ENCODE measurements around the gene MCM5. TPM values are rescaled to one million over a fixed set of nuclear protein-coding genes. Genes with fewer than 3 reads are reported as not detected.

MCM5 gene
- total RNA-seq, 1 donor from 2014 or later, result 12.8 TPM

- Histone ChIP-seq H3K4me3 (ENCODE audit: insufficient read depth, low read depth, low read length) (no peak overlapping the region), H3K4me2 (ENCODE audit: low read length) (no peak overlapping the region), H3K36me3 (ENCODE audit: insufficient read depth, low read length) (no peaks in the 10 kb centered on the region), H3K4me1 (ENCODE audit: insufficient read depth, low read length) (peaks cover under 1% of the 10 kb centered on the region), H3K27ac (ENCODE audit: low read depth, low read length) (no peak overlapping the region), H3K9me3 (ENCODE audit: insufficient read depth, low read depth, low read length) (no peaks in the 10 kb centered on the region), H3K27me3 (ENCODE audit: insufficient read depth, low read length) (no peaks in the 10 kb centered on the region), H4K20me1 (ENCODE audit: insufficient read depth, low read length) (no peaks in the 10 kb centered on the region), H3K79me2 (ENCODE audit: insufficient read depth, low read length) (no peaks in the 10 kb centered on the region), H3K9ac (ENCODE audit: low read length) (no peak overlapping the region), H2AFZ (ENCODE audit: low read depth, low read length) (no peak overlapping the region)
- no peak overlapping the region for H3K4me3 Mint-ChIP-seq (ENCODE audit: unreplicated experiment)
- no peaks in the 10 kb centered on the region for H3K9me3 Mint-ChIP-seq (ENCODE audit: unreplicated experiment)
- FAIRE-seq (no peak), DNase-seq (ENCODE audit: low read depth) (no peak)
- no peaks in the 10 kb centered on the region for H3K4me1 Mint-ChIP-seq (ENCODE audit: low read depth, unreplicated experiment)
- no peaks in the 10 kb centered on the region for H3K27me3 Mint-ChIP-seq (ENCODE audit: low read depth, unreplicated experiment)
- no peak for TF ChIP-seq EZH2 (IDR thresholded peaks at IDR 0.05; ENCODE audit: insufficient read depth, low read length)
- TF ChIP-seq, protein P1, sequence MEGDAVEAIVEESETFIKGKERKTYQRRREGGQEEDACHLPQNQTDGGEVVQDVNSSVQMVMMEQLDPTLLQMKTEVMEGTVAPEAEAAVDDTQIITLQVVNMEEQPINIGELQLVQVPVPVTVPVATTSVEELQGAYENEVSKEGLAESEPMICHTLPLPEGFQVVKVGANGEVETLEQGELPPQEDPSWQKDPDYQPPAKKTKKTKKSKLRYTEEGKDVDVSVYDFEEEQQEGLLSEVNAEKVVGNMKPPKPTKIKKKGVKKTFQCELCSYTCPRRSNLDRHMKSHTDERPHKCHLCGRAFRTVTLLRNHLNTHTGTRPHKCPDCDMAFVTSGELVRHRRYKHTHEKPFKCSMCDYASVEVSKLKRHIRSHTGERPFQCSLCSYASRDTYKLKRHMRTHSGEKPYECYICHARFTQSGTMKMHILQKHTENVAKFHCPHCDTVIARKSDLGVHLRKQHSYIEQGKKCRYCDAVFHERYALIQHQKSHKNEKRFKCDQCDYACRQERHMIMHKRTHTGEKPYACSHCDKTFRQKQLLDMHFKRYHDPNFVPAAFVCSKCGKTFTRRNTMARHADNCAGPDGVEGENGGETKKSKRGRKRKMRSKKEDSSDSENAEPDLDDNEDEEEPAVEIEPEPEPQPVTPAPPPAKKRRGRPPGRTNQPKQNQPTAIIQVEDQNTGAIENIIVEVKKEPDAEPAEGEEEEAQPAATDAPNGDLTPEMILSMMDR (IDR thresholded peaks at IDR 0.05; ENCODE audit: insufficient read depth, low read depth, low read length), result no peak
- no peak overlapping the region for H3K27ac Mint-ChIP-seq (ENCODE audit: unreplicated experiment)
- H3K36me3 Mint-ChIP-seq (ENCODE audit: low read depth, unreplicated experiment), result peaks cover 9% of the 10 kb centered on the region
Measured at GRCh38 chr22:35386670-35387288, 13.2 kb upstream of the MCM5 start.

DNA sequence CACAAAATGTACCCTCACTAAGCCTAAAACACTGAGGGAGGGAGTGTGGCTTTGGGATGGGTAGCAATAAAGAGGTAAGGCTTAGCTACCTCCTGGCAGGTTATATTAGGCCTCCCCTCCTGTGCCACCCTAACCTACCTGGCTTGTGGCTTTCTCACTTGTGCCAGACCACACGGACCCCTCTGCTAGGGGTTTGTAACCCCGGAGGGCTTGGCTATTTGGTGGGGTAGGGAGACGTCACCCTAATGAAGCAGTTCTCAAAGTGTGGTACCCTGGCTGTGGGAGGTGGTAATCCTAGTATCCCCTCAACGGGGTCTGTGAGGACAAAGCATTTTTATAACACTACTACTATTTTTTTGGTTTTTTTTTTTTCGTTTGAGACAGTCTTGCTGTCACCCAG is 9.0 kb upstream of the MCM5 start:
- Histone ChIP-seq H3K27ac (ENCODE audit: low read depth, low read length) (no peak overlapping the region), H3K4me3 (ENCODE audit: insufficient read depth, low read depth, low read length) (no peak overlapping the region), H3K9me3 (ENCODE audit: insufficient read depth, low read depth, low read length) (no peaks in the 10 kb centered on the region), H4K20me1 (ENCODE audit: insufficient read depth, low read length) (no peaks in the 10 kb centered on the region), H2AFZ (ENCODE audit: low read depth, low read length) (no peak overlapping the region), H3K4me1 (ENCODE audit: insufficient read depth, low read length) (no peaks in the 10 kb centered on the region), H3K36me3 (ENCODE audit: insufficient read depth, low read length) (no peaks in the 10 kb centered on the region), H3K79me2 (ENCODE audit: insufficient read depth, low read length) (no peaks in the 10 kb centered on the region), H3K9ac (ENCODE audit: low read length) (no peak overlapping the region), H3K4me2 (ENCODE audit: low read length) (no peak overlapping the region), H3K27me3 (ENCODE audit: insufficient read depth, low read length) (no peaks in the 10 kb centered on the region)
- TF ChIP-seq, protein P1 (IDR thresholded peaks at IDR 0.05; ENCODE audit: insufficient read depth, low read depth, low read length), result no peak
- no peak for TF ChIP-seq EZH2 (IDR thresholded peaks at IDR 0.05; ENCODE audit: insufficient read depth, low read length)
- FAIRE-seq (no peak), DNase-seq (ENCODE audit: low read depth) (no peak)
- H3K36me3 Mint-ChIP-seq (ENCODE audit: low read depth, unreplicated experiment), result peaks cover 6% of the 10 kb centered on the region
- H3K9me3 Mint-ChIP-seq (ENCODE audit: unreplicated experiment), result no peaks in the 10 kb centered on the region
- no peak overlapping the region for H3K27ac Mint-ChIP-seq (ENCODE audit: unreplicated experiment)
- no peak overlapping the region for H3K4me3 Mint-ChIP-seq (ENCODE audit: unreplicated experiment)
- H3K4me1 Mint-ChIP-seq (ENCODE audit: low read depth, unreplicated experiment), result no peaks in the 10 kb centered on the region
- H3K27me3 Mint-ChIP-seq (ENCODE audit: low read depth, unreplicated experiment), result no peaks in the 10 kb centered on the region

GRCh38 chr22:35392357-35392756 is 7.6 kb upstream of the MCM5 start:
- H3K27ac Mint-ChIP-seq (ENCODE audit: unreplicated experiment), result no peak overlapping the region
- Histone ChIP-seq H3K9me3 (ENCODE audit: insufficient read depth, low read depth, low read length) (no peaks in the 10 kb centered on the region), H3K9ac (ENCODE audit: low read length) (no peak overlapping the region), H3K4me3 (ENCODE audit: insufficient read depth, low read depth, low read length) (no peak overlapping the region), H3K79me2 (ENCODE audit: insufficient read depth, low read length) (no peaks in the 10 kb centered on the region), H2AFZ (ENCODE audit: low read depth, low read length) (no peak overlapping the region), H3K36me3 (ENCODE audit: insufficient read depth, low read length) (no peaks in the 10 kb centered on the region), H3K27me3 (ENCODE audit: insufficient read depth, low read length) (no peaks in the 10 kb centered on the region), H3K27ac (ENCODE audit: low read depth, low read length) (no peak overlapping the region), H4K20me1 (ENCODE audit: insufficient read depth, low read length) (no peaks in the 10 kb centered on the region), H3K4me2 (ENCODE audit: low read length) (no peak overlapping the region), H3K4me1 (ENCODE audit: insufficient read depth, low read length) (no peaks in the 10 kb centered on the region)
- H3K4me1 Mint-ChIP-seq (ENCODE audit: low read depth, unreplicated experiment), result no peaks in the 10 kb centered on the region
- no peaks in the 10 kb centered on the region for H3K9me3 Mint-ChIP-seq (ENCODE audit: unreplicated experiment)
- TF ChIP-seq, protein P1 (IDR thresholded peaks at IDR 0.05; ENCODE audit: insufficient read depth, low read depth, low read length), result no peak
- TF ChIP-seq EZH2 (IDR thresholded peaks at IDR 0.05; ENCODE audit: insufficient read depth, low read length), result no peak
- FAIRE-seq (no peak), DNase-seq (ENCODE audit: low read depth) (no peak)
- H3K36me3 Mint-ChIP-seq (ENCODE audit: low read depth, unreplicated experiment), result peaks cover 6% of the 10 kb centered on the region
- H3K27me3 Mint-ChIP-seq (ENCODE audit: low read depth, unreplicated experiment), result no peaks in the 10 kb centered on the region
- no peak overlapping the region for H3K4me3 Mint-ChIP-seq (ENCODE audit: unreplicated experiment)
